ENCODE measurements around the gene FUT8.

DNA sequence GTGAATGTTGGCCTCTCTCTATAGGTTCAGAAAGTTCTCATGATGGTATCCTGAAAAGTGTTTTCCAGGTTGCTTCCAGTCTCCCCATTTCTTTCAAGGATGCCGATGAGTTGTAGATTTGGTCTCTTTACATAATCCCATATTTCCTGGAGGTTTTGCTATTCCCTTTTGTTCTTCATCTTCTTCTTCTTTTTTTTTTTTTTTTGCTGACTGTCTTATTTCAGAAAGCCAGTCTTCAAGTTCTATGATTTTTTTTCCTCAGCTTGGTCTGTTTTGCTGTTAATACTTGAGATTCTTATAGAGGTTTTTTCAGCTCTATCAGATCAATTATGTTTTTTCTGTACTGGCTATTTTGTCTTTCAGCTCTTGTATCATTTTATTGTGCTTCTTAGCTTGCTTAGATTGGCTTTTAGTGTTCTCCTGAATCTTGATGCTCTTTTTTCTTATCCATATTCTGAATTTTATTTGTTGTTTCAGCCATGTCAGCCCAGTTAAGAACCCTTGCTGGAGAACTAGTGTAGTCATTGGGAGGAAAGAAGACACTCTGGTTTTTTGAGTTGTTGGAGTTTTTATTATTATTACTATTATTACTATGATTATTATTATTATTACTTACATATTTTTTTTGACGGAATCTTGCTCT, 124.4 kb downstream of the FUT8 start:
- TF ChIP-seq POLR2A (IDR thresholded peaks at IDR 0.05; ENCODE audit: borderline replicate concordance, extremely low read depth, insufficient read depth, insufficient read length) (no peak), EZH2phosphoT487 (IDR thresholded peaks at IDR 0.05; ENCODE audit: borderline replicate concordance) (no peak), SIN3A (IDR thresholded peaks at IDR 0.05; ENCODE audit: low read depth) (no peak), RAD21 (IDR thresholded peaks at IDR 0.05; ENCODE audit: low read depth) (no peak), CEBPB (IDR thresholded peaks at IDR 0.05; ENCODE audit: low read depth) (no peak), JUND (IDR thresholded peaks at IDR 0.05) (no peak)
- TF ChIP-seq, protein P1, sequence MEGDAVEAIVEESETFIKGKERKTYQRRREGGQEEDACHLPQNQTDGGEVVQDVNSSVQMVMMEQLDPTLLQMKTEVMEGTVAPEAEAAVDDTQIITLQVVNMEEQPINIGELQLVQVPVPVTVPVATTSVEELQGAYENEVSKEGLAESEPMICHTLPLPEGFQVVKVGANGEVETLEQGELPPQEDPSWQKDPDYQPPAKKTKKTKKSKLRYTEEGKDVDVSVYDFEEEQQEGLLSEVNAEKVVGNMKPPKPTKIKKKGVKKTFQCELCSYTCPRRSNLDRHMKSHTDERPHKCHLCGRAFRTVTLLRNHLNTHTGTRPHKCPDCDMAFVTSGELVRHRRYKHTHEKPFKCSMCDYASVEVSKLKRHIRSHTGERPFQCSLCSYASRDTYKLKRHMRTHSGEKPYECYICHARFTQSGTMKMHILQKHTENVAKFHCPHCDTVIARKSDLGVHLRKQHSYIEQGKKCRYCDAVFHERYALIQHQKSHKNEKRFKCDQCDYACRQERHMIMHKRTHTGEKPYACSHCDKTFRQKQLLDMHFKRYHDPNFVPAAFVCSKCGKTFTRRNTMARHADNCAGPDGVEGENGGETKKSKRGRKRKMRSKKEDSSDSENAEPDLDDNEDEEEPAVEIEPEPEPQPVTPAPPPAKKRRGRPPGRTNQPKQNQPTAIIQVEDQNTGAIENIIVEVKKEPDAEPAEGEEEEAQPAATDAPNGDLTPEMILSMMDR (IDR thresholded peaks at IDR 0.05 in 2 of 3, conservative IDR thresholded peaks at IDR 0.05 in 1 of 3; ENCODE audit: borderline replicate concordance in 1 of 3, insufficient read depth in 1 of 3, low read depth in 2 of 3, low read length in 2 of 3) = no peak
- TF ChIP-seq, protein P2, sequence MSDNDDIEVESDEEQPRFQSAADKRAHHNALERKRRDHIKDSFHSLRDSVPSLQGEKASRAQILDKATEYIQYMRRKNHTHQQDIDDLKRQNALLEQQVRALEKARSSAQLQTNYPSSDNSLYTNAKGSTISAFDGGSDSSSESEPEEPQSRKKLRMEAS (IDR thresholded peaks at IDR 0.05) = no peak
- TF ChIP-seq, protein P3, sequence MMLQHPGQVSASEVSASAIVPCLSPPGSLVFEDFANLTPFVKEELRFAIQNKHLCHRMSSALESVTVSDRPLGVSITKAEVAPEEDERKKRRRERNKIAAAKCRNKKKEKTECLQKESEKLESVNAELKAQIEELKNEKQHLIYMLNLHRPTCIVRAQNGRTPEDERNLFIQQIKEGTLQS (IDR thresholded peaks at IDR 0.05) = no peak
- TF ChIP-seq, protein P4, sequence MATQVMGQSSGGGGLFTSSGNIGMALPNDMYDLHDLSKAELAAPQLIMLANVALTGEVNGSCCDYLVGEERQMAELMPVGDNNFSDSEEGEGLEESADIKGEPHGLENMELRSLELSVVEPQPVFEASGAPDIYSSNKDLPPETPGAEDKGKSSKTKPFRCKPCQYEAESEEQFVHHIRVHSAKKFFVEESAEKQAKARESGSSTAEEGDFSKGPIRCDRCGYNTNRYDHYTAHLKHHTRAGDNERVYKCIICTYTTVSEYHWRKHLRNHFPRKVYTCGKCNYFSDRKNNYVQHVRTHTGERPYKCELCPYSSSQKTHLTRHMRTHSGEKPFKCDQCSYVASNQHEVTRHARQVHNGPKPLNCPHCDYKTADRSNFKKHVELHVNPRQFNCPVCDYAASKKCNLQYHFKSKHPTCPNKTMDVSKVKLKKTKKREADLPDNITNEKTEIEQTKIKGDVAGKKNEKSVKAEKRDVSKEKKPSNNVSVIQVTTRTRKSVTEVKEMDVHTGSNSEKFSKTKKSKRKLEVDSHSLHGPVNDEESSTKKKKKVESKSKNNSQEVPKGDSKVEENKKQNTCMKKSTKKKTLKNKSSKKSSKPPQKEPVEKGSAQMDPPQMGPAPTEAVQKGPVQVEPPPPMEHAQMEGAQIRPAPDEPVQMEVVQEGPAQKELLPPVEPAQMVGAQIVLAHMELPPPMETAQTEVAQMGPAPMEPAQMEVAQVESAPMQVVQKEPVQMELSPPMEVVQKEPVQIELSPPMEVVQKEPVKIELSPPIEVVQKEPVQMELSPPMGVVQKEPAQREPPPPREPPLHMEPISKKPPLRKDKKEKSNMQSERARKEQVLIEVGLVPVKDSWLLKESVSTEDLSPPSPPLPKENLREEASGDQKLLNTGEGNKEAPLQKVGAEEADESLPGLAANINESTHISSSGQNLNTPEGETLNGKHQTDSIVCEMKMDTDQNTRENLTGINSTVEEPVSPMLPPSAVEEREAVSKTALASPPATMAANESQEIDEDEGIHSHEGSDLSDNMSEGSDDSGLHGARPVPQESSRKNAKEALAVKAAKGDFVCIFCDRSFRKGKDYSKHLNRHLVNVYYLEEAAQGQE (IDR thresholded peaks at IDR 0.05; ENCODE audit: low read depth) = no peak

All from HCT116 (cell line).